Measurements from ENCODE around the gene TMEM8B. TPM values are rescaled to one million over a fixed set of nuclear protein-coding genes. Genes with fewer than 3 reads are reported as not detected.

The TMEM8B gene
- total RNA-seq, 1 experiment from 2014 or later = 9.3 TPM

GRCh38 chr9:35808433-35808832, 20.6 kb upstream of the TMEM8B start:
- no peak overlapping the region for H4K8ac ChIP-seq (replicated peaks; ENCODE audit: insufficient read length, low read depth, low read length)
- no peak overlapping the region for H2BK15ac ChIP-seq (ENCODE audit: low read depth, low read length)
- no peak overlapping the region for H3K18ac ChIP-seq (ENCODE audit: insufficient read length, low read depth, low read length)
- no peaks in the 10 kb centered on the region for H3K4me1 ChIP-seq (ENCODE audit: insufficient read depth, low read length)
- no peak overlapping the region for H2AK5ac ChIP-seq (ENCODE audit: insufficient read length, low read length)
- no peak overlapping the region for H3K27ac ChIP-seq (ENCODE audit: insufficient read length, low read depth, low read length)
- H4K20me1 ChIP-seq (ENCODE audit: control insufficient read depth, insufficient read depth, insufficient read length) = no peaks in the 10 kb centered on the region
- H2BK5ac ChIP-seq (ENCODE audit: insufficient read length, low read length) = no peak overlapping the region
- H3K9ac ChIP-seq (ENCODE audit: extremely low read depth, insufficient read length, low read length) = no peak overlapping the region
- Mint-ChIP-seq H3K4me3 (no peak overlapping the region), H3K27me3 (ENCODE audit: low read depth) (peaks cover 5% of the 10 kb centered on the region), H3K4me1 (peaks cover 9% of the 10 kb centered on the region in 2 experiments), H3K27ac (no peak overlapping the region), H3K36me3 (ENCODE audit: insufficient read depth in 1 of 3, low read depth in 3 of 3) (peaks cover 11 to 22% (median 16%) of the 10 kb centered on the region in 3 experiments), H3K9me3 (no peaks in the 10 kb centered on the region; a peak in 1 of 5 replicates)
- TF ChIP-seq CTCF (conservative IDR thresholded peaks at IDR 0.05) = no peak
- no peak overlapping the region for H3K23ac ChIP-seq (ENCODE audit: insufficient read length, low read depth, low read length)
- no peak overlapping the region for H2BK12ac ChIP-seq (ENCODE audit: insufficient read length, low read depth, low read length)
- H3K56ac ChIP-seq (ENCODE audit: insufficient read length, low read depth, low read length) = no peak overlapping the region
- no peaks in the 10 kb centered on the region for H3K27me3 ChIP-seq (ENCODE audit: insufficient read depth, low read length)
- H3T11ph ChIP-seq (ENCODE audit: low read length) = no peak overlapping the region
- H3K4me2 ChIP-seq (ENCODE audit: insufficient read depth, insufficient read length, low read length) = no peak overlapping the region
- no peak overlapping the region for H2BK20ac ChIP-seq (ENCODE audit: low read depth, low read length, poor library complexity, severe bottlenecking)
- no peak overlapping the region for H2AFZ ChIP-seq (ENCODE audit: low read length)
- WGBS (ENCODE audit: extremely low coverage, insufficient read length, low lambda C conversion rate) = no CpG with 5 or more reads among the region's 9 CpGs
- H3K79me1 ChIP-seq (ENCODE audit: insufficient read depth, low read depth, low read length, poor library complexity, severe bottlenecking) = no peaks in the 10 kb centered on the region
- H3K23me2 ChIP-seq (ENCODE audit: insufficient read length, low read depth, low read length, poor library complexity, severe bottlenecking) = peaks cover 4% of the 10 kb centered on the region
- no peak overlapping the region for H4K91ac ChIP-seq (ENCODE audit: insufficient read length, low read depth, low read length)
- no peaks in the 10 kb centered on the region for H3K9me3 ChIP-seq (ENCODE audit: control insufficient read depth, low read depth, low read length)
- no peak overlapping the region for H3K4ac ChIP-seq (ENCODE audit: low read depth, low read length)
- H3K79me2 ChIP-seq (ENCODE audit: insufficient read depth, low read length) = no peaks in the 10 kb centered on the region
- H3K14ac ChIP-seq (ENCODE audit: insufficient read depth, low read length) = no peak overlapping the region
- H2BK120ac ChIP-seq (ENCODE audit: low read depth, low read length, poor library complexity, severe bottlenecking) = no peak overlapping the region
- no peak for DNase-seq
- H4K5ac ChIP-seq (ENCODE audit: insufficient read length, low read depth, low read length) = no peak overlapping the region
